GM23338 (cell line): ENCODE results near the gene TRAM2. TPM values are rescaled to one million over a fixed set of nuclear protein-coding genes. Genes with fewer than 3 reads are reported as not detected.

ENCODE experiments used
- ATAC-seq: fragments of 200-7000 bp; cut with Tn5 transposase; 3 replicates; pipeline ENCODE4 v1.9.1; 2020
- DNase-seq: peaks from one replicate; pipeline ENCODE4 v3.0.0-alpha.2; 2015; ENCODE audit warnings: low spot score
- H2AFZ ChIP-seq: fragments of 200-600 bp; sonication (generic); 2 replicates; pipeline ENCODE4 v1.8.0; 2016; ENCODE audit warnings: antibody characterized with exemption, mild to moderate bottlenecking, moderate library complexity
- H3F3A ChIP-seq: fragments of 200-600 bp; sonication (generic); replicated peaks from 2 replicates; pipeline ENCODE4 v1.8.0; 2017; ENCODE audit warnings: antibody characterized with exemption, mixed run types, low read depth
- H3K27ac ChIP-seq: fragments of 200-600 bp; sonication (generic); 2 replicates; pipeline ENCODE4 v1.6.1; 2016; ENCODE audit warnings: low read depth
- H3K27me3 ChIP-seq: fragments of 200-600 bp; sonication (generic); 2 replicates; pipeline ENCODE4 v1.8.0; 2016; ENCODE audit warnings: mild to moderate bottlenecking, mixed run types, moderate library complexity; ENCODE audit not compliant: insufficient read depth
- H3K36me3 ChIP-seq: fragments of 200-600 bp; sonication (generic); 2 replicates; pipeline ENCODE4 v1.8.0; 2016; ENCODE audit warnings: mild to moderate bottlenecking; ENCODE audit not compliant: insufficient read depth
- H3K4me1 ChIP-seq: fragments of 200-600 bp; sonication (generic); 2 replicates; pipeline ENCODE4 v1.8.0; 2016; ENCODE audit warnings: mild to moderate bottlenecking, moderate library complexity; ENCODE audit not compliant: insufficient read depth
- H3K4me2 ChIP-seq: fragments of 200-600 bp; sonication (generic); 2 replicates; pipeline ENCODE4 v1.7.1; 2017; ENCODE audit warnings: mixed run types
- H3K4me3 ChIP-seq: fragments of 200-600 bp; sonication (generic); 2 replicates; pipeline ENCODE4 v1.6.1; 2016; ENCODE audit warnings: mixed run types
- H3K79me2 ChIP-seq: fragments of 200-600 bp; sonication (generic); replicated peaks from 2 replicates; pipeline ENCODE4 v1.8.0; 2017; ENCODE audit warnings: mild to moderate bottlenecking; ENCODE audit not compliant: insufficient read depth
- H3K9me2 ChIP-seq: fragments of 200-600 bp; sonication (generic); 2 replicates; pipeline ENCODE4 v1.8.0; 2017; ENCODE audit not compliant: insufficient read depth
- H4K20me1 ChIP-seq: fragments of 200-600 bp; sonication (generic); replicated peaks from 2 replicates; pipeline ENCODE4 v1.8.0; 2017; ENCODE audit warnings: mild to moderate bottlenecking; ENCODE audit not compliant: insufficient read depth
- H3K27ac Mint-ChIP-seq: 2 replicates; pipeline ENCODE4 v1.8.0; 2020; ENCODE audit warnings: inconsistent platforms, mild to moderate bottlenecking, moderate library complexity, mixed read lengths
- H3K27me3 Mint-ChIP-seq: 3 replicates; pipeline ENCODE4 v1.8.0; 2022; ENCODE audit warnings: low read depth, mild to moderate bottlenecking, moderate library complexity, mixed read lengths, inconsistent platforms; ENCODE audit not compliant: insufficient read depth, poor library complexity
- H3K36me3 Mint-ChIP-seq: 3 replicates; pipeline ENCODE4 v1.8.0; 2021; ENCODE audit warnings: low read depth, mild to moderate bottlenecking, inconsistent platforms, moderate library complexity, mixed read lengths
- H3K4me1 Mint-ChIP-seq: 3 replicates; pipeline ENCODE4 v1.8.0; 2020; ENCODE audit warnings: mild to moderate bottlenecking, inconsistent platforms, mixed read lengths
- H3K4me3 Mint-ChIP-seq: 3 replicates; pipeline ENCODE4 v1.8.0; 2021; ENCODE audit warnings: moderate library complexity, mild to moderate bottlenecking, inconsistent platforms, mixed read lengths
- H3K9me3 Mint-ChIP-seq: 3 replicates; pipeline ENCODE4 v1.8.0; 2020; ENCODE audit warnings: moderate library complexity, mild to moderate bottlenecking, inconsistent platforms, mixed read lengths
- CREB1 ChIP-seq: fragments of 250-450 bp; sonication (Bioruptor Pico); IDR thresholded peaks from 2 replicates; pipeline ENCODE4 v1.5.0; 2020; ENCODE audit warnings: low read depth, mild to moderate bottlenecking, moderate library complexity
- CTCF ChIP-seq, 2 experiments: fragments of 200-600 bp in 1 of 2; sonication (generic) in 1 of 2; conservative IDR thresholded peaks; 2 replicates each; pipeline versions ENCODE4 v1.5.1 to v1.6.1; 2016 to 2017; ENCODE audit warnings: antibody characterized with exemption in 2 of 2, low read depth in 2 of 2, mild to moderate bottlenecking in 2 of 2, moderate library complexity in 1 of 2
- ETS1 ChIP-seq: IDR thresholded peaks from 2 replicates; pipeline ENCODE4 v1.6.1; 2016; ENCODE audit warnings: antibody characterized with exemption
- EZH2 ChIP-seq: fragments of 200-600 bp; sonication (generic); IDR thresholded peaks from one replicate; pipeline ENCODE4 v1.8.0; 2017; ENCODE audit warnings: antibody characterized with exemption, mild to moderate bottlenecking, low read depth; ENCODE audit not compliant: unreplicated experiment
- EZH2phosphoT487 ChIP-seq: fragments of 200-600 bp; sonication (generic); IDR thresholded peaks from one replicate; pipeline ENCODE4 v1.8.1; 2018; ENCODE audit warnings: antibody characterized with exemption; ENCODE audit not compliant: unreplicated experiment
- JUNB ChIP-seq: IDR thresholded peaks from one replicate; pipeline ENCODE4 v1.6.1; 2016; ENCODE audit warnings: antibody characterized with exemption; ENCODE audit not compliant: unreplicated experiment
- NANOG ChIP-seq: IDR thresholded peaks from 2 replicates; pipeline ENCODE4 v1.6.1; 2016; ENCODE audit warnings: antibody characterized with exemption, borderline replicate concordance
- POLR2AphosphoS5 ChIP-seq: IDR thresholded peaks from 2 replicates; pipeline ENCODE4 v1.6.1; 2016; ENCODE audit warnings: antibody characterized with exemption, low read depth
- REST ChIP-seq: IDR thresholded peaks from one replicate; pipeline ENCODE4 v1.6.1; 2018; ENCODE audit warnings: antibody characterized with exemption; ENCODE audit not compliant: unreplicated experiment
- STAT1 ChIP-seq: IDR thresholded peaks from one replicate; pipeline ENCODE4 v1.6.1; 2016; ENCODE audit warnings: antibody characterized with exemption; ENCODE audit not compliant: unreplicated experiment
- ZNF114 ChIP-seq: fragments of 250-450 bp; sonication (Bioruptor Pico); IDR thresholded peaks from 2 replicates; pipeline ENCODE4 v1.5.0; 2020; ENCODE audit warnings: mild to moderate bottlenecking, moderate library complexity
- ZNF331 ChIP-seq: fragments of 250-450 bp; sonication (Bioruptor Pico); IDR thresholded peaks from 2 replicates; pipeline ENCODE4 v1.5.0; 2020; ENCODE audit warnings: low read depth, mild to moderate bottlenecking, moderate library complexity
- long read RNA-seq: library from polyadenylated mRNA; unstranded; transcript quantifications from one replicate; pipeline ENCODE4 v2.0.0, GENCODE V29; 2020; ENCODE audit not compliant: unreplicated experiment
- polyA plus RNA-seq: library from polyadenylated mRNA; unstranded; fragments of >200 nt; fragmentation: Nextera tagmentation; extraction: Ambion mirVana; gene quantifications from 2 replicates; pipeline ENCODE4 v1.2.1, GENCODE V29; 2016
- total RNA-seq: library from RNA; depleted of rRNA; stranded (reverse); fragments of >200 nt; shearing (Covaris generic); gene quantifications from 2 replicates; pipeline ENCODE4 v1.2.3, GENCODE V29; 2014; rRNA removed

The TRAM2 gene
- total RNA-seq: 12.4 and 14.0 TPM in 2 replicates
- 3.9 and 4.0 TPM in 2 replicates for polyA plus RNA-seq
- long read RNA-seq, full-length matches to known transcripts: 2 of 3 reads
- long read RNA-seq, partial matches to known transcripts: 0 of 3 reads
- long read RNA-seq, other reads (novel, unspliced or antisense): 1 of 3 reads

- Mint-ChIP-seq H3K9me3 (no peaks in the 10 kb centered on the region), H3K27ac (peak within 1 kb of the TSS; percentile 97)
- peak within 1 kb of the TSS; percentile 76 for H2AFZ ChIP-seq
These were observed at the start of gene TRAM2 for GRCh38 chr6:52577022-52577777. Gene TRAM2 (minus strand): TSS chr6:52577060. CDS start chr6:52576915, 145 bp downstream.

DNA sequence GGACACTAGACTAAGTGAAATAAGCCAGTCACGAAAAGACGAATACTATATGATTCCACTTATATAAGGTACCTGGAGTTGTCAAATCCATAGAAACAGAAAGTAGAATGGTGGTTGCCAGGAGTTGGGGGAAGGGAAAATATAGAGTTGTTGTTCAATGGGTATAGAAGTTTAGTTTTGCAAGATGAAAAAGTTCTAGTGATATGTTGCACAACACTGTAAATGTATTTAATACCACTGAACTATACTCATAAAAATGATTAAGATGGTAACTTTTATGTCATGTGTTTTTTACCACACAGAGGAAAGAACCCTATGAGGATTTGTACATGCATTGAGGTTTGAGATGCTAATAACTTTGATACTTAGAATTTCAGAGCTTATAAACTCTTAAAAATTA is 46.0 kb upstream of the TRAM2 start:
- H3K27me3 Mint-ChIP-seq: no peaks in the 10 kb centered on the region
- H3K36me3 ChIP-seq: no peaks in the 10 kb centered on the region
- no peaks in the 10 kb centered on the region for H3K9me2 ChIP-seq
- H3K27ac Mint-ChIP-seq: no peak overlapping the region
- no peak overlapping the region for H3K4me3 Mint-ChIP-seq
- no peaks in the 10 kb centered on the region for H3F3A ChIP-seq
- no peaks in the 10 kb centered on the region for H3K4me1 Mint-ChIP-seq
- no peaks in the 10 kb centered on the region for H3K9me3 Mint-ChIP-seq
- no peak overlapping the region for H2AFZ ChIP-seq
- H3K79me2 ChIP-seq: no peaks in the 10 kb centered on the region
- H4K20me1 ChIP-seq: no peaks in the 10 kb centered on the region
- no peaks in the 10 kb centered on the region for H3K4me1 ChIP-seq
- H3K4me3 ChIP-seq: no peak overlapping the region
- DNase-seq (no peak), ATAC-seq (no peak)
- no peak overlapping the region for H3K4me2 ChIP-seq
- no peaks in the 10 kb centered on the region for H3K36me3 Mint-ChIP-seq
- no peaks in the 10 kb centered on the region for H3K27me3 ChIP-seq
- no peak overlapping the region for H3K27ac ChIP-seq
- no peak for TF ChIP-seq CTCF (conservative IDR thresholded peaks at IDR 0.05; ENCODE audit: low read depth in 2 of 2)
- no peak for TF ChIP-seq CREB1 (CRISPR knock-in tag)
- TF ChIP-seq ZNF114 (CRISPR knock-in tag): no peak
- TF ChIP-seq NANOG: no peak
- no peak for TF ChIP-seq EZH2phosphoT487
- no peak for TF ChIP-seq POLR2AphosphoS5
- no peak for TF ChIP-seq ZNF331 (CRISPR knock-in tag)
- TF ChIP-seq JUNB: no peak
- TF ChIP-seq ETS1: no peak
- no peak for TF ChIP-seq REST
- TF ChIP-seq STAT1: no peak
- TF ChIP-seq EZH2: no peak

More at GRCh38 chr6:52577022-52577777, at the start of gene TRAM2:
- peaks cover 6% of the 10 kb centered on the region; the same call in 1 of the 2 replicates for H3F3A ChIP-seq
- no peaks in the 10 kb centered on the region for H3K27me3 ChIP-seq
- TF ChIP-seq STAT1 (no peak), POLR2AphosphoS5 (peak; percentile 40), ZNF114 (CRISPR knock-in tag) (no peak), ETS1 (no peak)
- Mint-ChIP-seq H3K27me3 (peaks cover 10% of the 10 kb centered on the region), H3K4me3 (peak within 1 kb of the TSS; percentile 89), H3K36me3 (no peaks in the 10 kb centered on the region; the same call in 2 of the 3 replicates), H3K4me1 (peaks cover 43% of the 10 kb centered on the region)
- ATAC-seq: peak; percentile 73
- no peaks in the 10 kb centered on the region for H3K36me3 ChIP-seq
- H3K27ac ChIP-seq: peak within 1 kb of the TSS; percentile 85
- H3K4me2 ChIP-seq: peak within 1 kb of the TSS; percentile 89
- peaks cover 36% of the 10 kb centered on the region for H3K79me2 ChIP-seq
- no peaks in the 10 kb centered on the region; the same call in 1 of the 2 replicates for H4K20me1 ChIP-seq
- peak within 1 kb of the TSS; percentile 78 for H3K4me3 ChIP-seq
- DNase-seq: peak; percentile 90
- H3K4me1 ChIP-seq: peaks cover 47% of the 10 kb centered on the region
- H3K9me2 ChIP-seq: no peaks in the 10 kb centered on the region
